GM18519 (cell line): ENCODE results near the gene SLC9A9.
A peak's percentile ranks its signal among the peaks of the same experiment; 100 is the strongest.
"Not testable (repeated sequence)": the region's sequence is repeated elsewhere in the genome, so short reads cannot be mapped to it uniquely, and the experiment has no call there.

Experiments
- ATAC-seq: cut with Tn5 transposase; IDR thresholded peaks from one replicate; pipeline ENCODE4 v1.9.1; 2021; ENCODE audit warnings: mild to moderate bottlenecking, moderate library complexity; ENCODE audit not compliant: unreplicated experiment, low FRiP score

SLC9A9 gene

GRCh38 chr3:143699424-143699823 is 148.8 kb downstream of the SLC9A9 start:
- no peak for ATAC-seq

DNA sequence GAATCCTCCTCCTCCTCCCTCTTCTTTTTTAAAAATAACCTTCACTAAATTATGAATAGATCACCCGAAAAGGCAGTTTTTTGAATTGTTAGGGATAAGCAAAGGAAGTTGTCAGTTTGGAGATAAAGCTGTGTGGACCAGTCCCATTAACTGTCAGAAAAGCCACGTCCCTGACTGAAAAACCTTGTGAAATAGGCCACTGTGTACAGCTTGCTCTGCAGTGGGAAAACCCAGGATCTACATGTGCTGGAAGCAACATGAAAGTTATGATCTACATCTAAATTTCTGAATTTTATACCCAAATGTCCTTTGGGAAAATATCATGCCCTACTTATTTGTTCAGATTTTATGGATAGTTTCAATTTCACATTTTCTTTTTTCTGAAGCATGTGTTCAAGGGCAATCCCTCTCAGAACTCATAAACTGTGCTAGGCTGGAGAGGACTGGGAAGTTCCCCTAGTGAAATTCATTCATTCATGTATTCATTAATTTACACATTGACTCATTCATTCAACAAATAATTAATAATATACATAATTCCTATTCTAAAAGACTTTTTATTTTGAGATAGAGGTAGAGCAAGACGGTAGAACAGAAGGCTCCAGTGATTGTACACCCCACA is 149.5 kb downstream of the SLC9A9 start:
- ATAC-seq: no peak

DNA sequence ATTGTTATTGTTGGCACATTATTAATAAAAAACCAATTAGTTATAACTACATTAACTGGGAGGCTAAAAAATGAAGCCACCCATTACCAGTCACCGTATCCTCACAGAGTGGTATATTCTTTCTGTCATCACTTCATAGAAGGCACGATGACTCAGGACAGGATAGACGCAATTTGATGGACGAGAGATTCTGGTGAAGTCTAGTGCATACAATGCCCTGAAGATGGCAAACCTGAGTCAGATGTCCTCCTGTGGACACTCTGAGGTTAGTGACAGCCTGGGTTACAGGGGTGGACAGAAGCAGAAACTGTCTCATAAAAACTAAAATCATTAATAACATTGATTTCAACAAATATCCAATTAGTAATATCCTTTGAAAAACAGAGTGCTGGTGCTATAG is 150.3 kb downstream of the SLC9A9 start:
- no peak for ATAC-seq

GRCh38 chr3:143695333-143695732 is 152.9 kb downstream of the SLC9A9 start:
- not testable (repeated sequence) for ATAC-seq

DNA sequence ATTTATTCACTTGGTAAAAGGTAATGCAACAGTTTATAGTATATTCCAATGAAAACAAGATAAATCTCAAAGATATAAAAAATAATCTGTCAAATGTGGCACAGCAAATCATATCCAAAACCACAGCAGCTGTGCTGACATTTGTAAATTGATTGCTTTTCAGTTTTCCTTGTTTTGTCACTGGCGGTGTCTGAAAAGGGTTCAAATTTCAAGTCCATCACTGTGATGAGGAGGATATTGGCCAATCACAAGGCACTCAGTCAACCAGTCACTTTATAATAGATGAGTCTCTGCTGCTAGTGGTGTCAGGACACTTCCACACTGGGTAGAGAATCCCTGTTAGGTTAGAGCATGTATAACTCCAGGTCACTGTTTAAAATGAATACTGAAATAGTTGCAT is 154.8 kb downstream of the SLC9A9 start:
- no peak for ATAC-seq

DNA sequence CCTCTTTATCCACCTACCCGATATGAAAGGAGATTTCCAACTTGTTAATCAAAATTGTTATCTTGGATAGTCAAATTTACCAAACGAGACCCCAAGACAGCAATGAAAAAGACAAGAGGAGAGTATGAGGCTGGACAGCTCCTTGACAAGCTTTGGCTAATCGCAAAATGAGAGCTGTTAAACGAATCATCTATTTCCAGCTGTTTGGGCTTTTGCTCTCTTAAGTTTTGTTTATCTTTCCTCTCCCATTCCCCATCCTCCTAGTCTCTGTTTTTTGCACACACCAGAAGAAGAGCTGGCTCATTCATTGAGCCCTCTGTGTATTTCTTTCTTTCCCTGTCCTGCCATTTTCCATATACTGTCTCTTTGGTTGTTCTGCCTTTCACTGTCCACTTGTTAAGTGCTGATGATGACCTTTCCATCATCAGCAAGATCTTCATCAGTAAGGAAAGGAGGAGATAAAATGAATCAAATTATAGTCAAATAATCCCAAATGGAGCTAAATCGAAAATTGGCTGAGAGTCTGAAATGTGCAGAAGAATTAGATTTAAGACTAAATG is 161.6 kb downstream of the SLC9A9 start:
- ATAC-seq: no peak

GRCh38 chr3:143685491-143685890 is 162.8 kb downstream of the SLC9A9 start:
- ATAC-seq: no peak

DNA sequence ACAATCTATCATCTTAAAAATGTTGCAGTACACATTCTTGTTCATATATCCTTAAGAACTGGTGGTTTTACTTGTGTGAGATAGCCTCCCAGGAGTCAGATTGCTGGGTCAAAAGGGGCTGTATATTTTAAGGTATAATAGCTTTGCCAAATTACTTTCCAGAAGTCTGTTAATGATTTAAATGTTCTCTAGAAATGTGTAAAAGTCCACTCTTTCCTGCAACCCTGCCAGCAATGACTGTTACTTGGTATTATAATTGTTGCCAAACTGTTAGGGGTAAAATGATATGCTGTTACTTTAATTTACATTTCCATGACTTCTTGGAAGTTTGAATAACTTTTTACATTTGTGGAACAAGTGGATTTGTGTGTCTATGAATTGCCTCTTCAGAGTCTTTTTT is 170.8 kb downstream of the SLC9A9 start:
- ATAC-seq: no peak

- ATAC-seq: no peak
These were observed 171.5 kb downstream of the SLC9A9 start for GRCh38 chr3:143676747-143677146.

GRCh38 chr3:143676021-143676420 is 172.2 kb downstream of the SLC9A9 start:
- ATAC-seq: no peak

DNA sequence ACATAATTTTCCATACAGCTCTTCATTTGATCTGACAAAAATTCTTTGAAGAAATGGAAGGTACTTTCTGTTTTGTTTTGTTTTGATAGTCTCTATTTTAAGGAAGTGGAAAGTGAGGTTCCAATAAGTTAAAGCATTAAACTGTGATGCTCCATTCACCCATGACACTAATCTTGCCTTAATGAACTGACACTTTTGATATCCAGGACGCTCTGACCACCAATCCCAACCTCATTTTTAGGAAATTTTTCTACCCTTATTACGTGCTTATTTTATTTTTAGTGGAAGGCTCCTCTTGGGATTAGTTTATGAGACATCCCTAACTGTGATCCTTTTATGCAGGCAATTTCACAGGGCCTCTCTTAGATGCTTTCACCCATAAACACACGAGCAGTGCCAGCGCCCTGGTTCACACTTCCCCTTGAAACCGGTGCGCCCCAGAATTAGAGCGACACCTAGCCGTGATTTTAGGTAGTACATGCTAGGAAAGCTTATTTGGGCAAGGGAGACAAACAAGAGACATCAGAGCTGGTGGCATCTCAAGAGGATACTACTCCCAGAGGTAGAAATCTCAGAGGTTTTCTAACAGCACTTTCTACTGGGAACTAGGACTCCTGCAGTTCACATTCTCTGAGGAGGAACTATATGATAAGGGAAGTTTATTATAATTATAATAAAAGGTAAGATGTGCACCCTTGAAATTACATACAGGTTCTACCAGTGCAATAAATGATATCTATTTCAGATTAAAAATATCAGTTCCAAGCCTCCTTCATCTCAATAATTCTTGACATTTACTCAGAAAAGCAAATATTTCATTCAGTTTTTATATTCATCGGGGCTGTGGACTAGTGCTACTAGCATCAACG is 173.9 kb downstream of the SLC9A9 start:
- ATAC-seq: peak; percentile 53

DNA sequence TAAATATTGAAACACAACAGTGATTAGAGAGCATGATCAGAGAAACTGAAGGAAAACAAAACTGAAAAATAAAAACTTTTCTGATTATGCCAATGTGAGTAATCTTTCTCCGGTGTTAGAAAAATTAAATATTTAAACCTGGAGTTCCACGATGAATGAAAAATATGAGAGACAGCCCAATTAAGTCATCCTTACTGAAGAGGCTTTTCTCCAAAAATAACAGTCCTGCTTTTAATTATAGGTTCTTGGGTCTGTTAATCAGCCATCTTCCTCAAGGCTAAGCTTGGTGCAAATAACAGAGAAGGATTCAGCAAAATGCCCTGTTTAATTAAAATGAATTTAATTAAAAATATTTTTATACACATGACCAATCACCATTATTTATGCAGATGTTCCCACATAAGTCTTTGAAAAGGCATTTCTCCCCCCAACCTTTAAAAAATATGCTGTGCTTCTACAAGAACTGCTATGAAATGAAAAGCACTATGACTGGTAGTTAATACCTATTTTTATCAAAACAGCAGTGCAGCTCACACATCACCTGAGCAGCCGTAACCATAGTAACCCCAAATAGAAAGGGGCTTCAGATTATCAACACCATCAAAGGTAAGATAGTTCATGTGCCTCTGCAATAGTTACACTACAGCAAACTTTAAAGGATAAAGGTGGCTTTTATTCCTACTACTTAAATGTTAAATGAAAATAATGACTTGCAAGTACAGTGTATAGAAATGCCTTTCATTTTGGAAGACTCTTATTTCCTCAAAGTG is 175.7 kb downstream of the SLC9A9 start:
- no peak for ATAC-seq

DNA sequence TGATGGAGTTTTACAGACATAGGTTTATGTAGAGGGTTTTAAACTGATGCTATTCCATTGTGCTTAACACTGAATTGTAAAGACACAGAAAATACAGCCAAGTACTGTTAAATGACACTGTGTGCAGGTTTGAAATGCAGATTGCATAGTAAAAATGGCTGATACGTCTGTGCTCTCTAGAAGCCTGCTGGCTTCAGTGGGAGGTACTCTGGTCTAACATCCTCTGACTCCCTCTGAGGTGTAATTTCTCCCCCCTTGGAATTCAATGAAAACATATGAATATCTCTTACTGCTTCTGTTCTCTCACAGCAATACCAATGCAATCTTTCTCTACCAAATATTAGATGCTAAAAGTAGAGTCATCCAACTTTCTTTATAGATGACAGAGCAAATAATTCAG is 176.6 kb downstream of the SLC9A9 start:
- ATAC-seq: no peak

DNA sequence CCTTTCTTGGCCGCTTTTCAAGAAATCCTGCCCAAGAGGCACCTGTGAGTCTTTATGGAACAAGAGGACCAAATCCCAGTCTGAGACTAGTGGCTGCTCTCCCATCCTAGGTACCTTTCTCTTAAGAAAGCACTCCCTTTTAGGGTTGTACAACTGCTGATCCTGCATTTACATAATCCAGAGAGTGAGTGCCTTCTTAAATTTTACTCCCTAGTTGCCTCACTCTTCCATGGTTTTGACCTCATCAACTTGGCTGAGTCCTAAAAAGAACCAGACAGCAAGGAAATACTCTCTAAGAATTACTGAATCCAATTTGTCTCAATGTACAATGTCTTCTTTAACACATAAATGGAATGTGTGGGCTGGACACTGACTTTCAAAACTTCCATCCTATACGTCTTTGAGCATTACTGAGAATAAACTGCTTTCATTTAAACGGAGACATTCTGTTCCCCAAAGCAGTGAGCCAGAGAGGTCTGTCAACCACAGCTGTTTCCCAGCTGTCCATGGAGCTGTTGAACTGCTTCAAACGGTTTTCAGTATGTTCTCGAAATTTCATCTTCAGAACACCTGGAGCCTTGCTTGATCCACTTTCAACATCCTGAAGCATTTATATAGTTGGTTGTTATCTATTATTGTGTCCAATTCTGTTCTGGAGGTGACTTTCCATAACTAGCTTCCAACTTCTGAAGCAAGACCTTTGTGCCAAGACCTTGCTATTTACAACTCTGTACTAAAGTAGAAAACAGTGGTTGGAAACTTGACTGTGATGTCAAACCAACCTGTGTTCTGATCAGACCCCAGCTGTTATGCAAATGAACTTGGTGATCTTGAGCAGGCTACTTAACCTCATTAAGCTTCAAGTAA is 179.1 kb downstream of the SLC9A9 start:
- ATAC-seq: peak; percentile 84

- no peak for ATAC-seq
These were observed 179.9 kb downstream of the SLC9A9 start for GRCh38 chr3:143668385-143668784.

- no peak for ATAC-seq
These were observed 186.6 kb downstream of the SLC9A9 start for GRCh38 chr3:143661677-143662076.

DNA sequence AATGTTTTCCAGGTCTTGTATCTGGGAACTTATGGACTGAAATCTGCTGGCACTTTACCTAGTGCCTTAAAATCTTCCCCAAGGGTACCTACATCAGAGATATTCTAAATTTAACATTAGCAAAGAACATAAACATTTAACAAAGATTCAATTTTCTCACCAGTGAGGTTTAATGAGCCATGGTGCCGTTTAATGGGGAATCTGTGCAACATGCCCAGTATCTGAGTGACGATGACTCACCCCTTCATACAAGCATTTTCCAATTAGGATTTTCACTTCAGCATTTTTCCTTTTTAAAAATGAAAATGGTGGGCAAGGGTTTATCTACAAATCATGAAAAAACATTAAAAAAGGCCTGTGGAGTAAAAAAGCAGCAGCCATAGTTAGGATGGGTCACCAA is 189.4 kb downstream of the SLC9A9 start:
- ATAC-seq: no peak

DNA sequence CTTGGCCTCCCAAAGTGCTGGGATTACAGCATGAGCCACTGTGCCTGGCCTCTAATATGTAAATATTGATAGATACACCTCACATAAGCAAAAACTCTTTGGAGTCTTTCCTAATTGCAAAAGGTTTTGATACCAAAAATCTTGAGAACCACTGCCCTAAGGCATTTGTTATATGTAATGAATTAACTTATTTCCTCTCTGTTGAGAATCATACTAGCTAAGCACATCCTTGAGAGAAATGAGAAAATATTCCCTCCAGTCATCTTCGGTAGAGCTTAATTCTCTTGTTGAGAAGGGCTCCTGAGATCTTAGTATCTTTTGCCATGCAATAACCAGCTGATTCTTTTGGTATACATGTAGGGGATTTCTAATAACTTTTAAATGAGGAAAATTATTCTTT is 190.2 kb downstream of the SLC9A9 start:
- no peak for ATAC-seq

DNA sequence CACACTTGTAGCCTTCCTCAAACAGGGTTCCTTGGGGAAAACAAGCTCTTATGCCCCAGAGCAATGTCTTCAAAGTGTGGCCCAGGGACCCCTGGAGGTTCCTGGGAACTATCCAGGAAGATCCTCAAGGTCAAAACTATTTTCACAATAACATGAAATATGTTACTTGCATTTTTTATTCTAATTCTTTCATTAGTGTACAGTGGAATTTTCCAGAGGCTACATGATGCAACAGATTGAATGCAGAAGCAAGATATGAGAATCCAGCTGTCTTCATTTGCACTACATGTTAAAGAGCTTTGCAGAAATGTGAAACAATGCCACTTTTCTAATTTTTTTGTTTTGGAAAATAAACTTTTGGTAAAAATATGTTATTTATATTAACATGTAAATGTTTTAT is 190.9 kb downstream of the SLC9A9 start:
- no peak for ATAC-seq

GRCh38 chr3:143654906-143655305 is 193.4 kb downstream of the SLC9A9 start:
- ATAC-seq: no peak
